HG03095 (cell line): Measurements from ENCODE around the gene CALML3.

Experiments
- ATAC-seq: cut with Tn5 transposase; IDR thresholded peaks from one replicate; pipeline ENCODE4 v1.9.1; 2021; ENCODE audit warnings: moderate library complexity; ENCODE audit not compliant: unreplicated experiment

Gene CALML3

GRCh38 chr10:5565671-5566581 lies 41.2 kb downstream of the CALML3 start:
- ATAC-seq, result no peak

- no peak for ATAC-seq
Observed at GRCh38 chr10:5566614-5567013, 41.9 kb downstream of the CALML3 start.

GRCh38 chr10:5567477-5567876 lies 42.7 kb downstream of the CALML3 start:
- ATAC-seq, result no peak

- ATAC-seq, result no peak
Observed at GRCh38 chr10:5568984-5569383, 44.2 kb downstream of the CALML3 start.

GRCh38 chr10:5569568-5569967 lies 44.8 kb downstream of the CALML3 start:
- no peak for ATAC-seq

GRCh38 chr10:5570007-5570655 lies 45.4 kb downstream of the CALML3 start:
- no peak for ATAC-seq

- no peak for ATAC-seq
Observed at GRCh38 chr10:5570979-5571810, 46.4 kb downstream of the CALML3 start.

- ATAC-seq, result no peak
Observed at GRCh38 chr10:5571826-5572225, 47.1 kb downstream of the CALML3 start.

GRCh38 chr10:5573319-5573950 lies 48.7 kb downstream of the CALML3 start:
- ATAC-seq, result no peak

GRCh38 chr10:5573968-5574641 lies 49.3 kb downstream of the CALML3 start:
- ATAC-seq, result no peak

- ATAC-seq, result no peak
Observed at GRCh38 chr10:5574642-5575131, 49.9 kb downstream of the CALML3 start.

GRCh38 chr10:5575144-5575481 lies 50.4 kb downstream of the CALML3 start:
- no peak for ATAC-seq

- ATAC-seq, result no peak
Observed at GRCh38 chr10:5575482-5576153, 50.9 kb downstream of the CALML3 start.

GRCh38 chr10:5576154-5576748 lies 51.5 kb downstream of the CALML3 start:
- ATAC-seq, result no peak
